SIG-M5 treated with dmso at 0.1 percent for 504 hours (cell line): Measurements from ENCODE around the gene SLC32A1.

Source experiments
- DNase-seq: peaks from one replicate; lab custom pipeline; 2025; ENCODE audit not compliant: unreplicated experiment; lab: John Stamatoyannopoulos, UW

Gene SLC32A1

GRCh38 chr20:38725148-38725901, 1.0 kb downstream of the SLC32A1 start:
- DNase-seq: no peak

- DNase-seq: peak; percentile 8
Observed at GRCh38 chr20:38725931-38726803, 1.9 kb downstream of the SLC32A1 start.

- DNase-seq: no peak
Observed at GRCh38 chr20:38726804-38727606, 2.7 kb downstream of the SLC32A1 start.

GRCh38 chr20:38727607-38728190, 3.4 kb downstream of the SLC32A1 start:
- DNase-seq: no peak

DNA sequence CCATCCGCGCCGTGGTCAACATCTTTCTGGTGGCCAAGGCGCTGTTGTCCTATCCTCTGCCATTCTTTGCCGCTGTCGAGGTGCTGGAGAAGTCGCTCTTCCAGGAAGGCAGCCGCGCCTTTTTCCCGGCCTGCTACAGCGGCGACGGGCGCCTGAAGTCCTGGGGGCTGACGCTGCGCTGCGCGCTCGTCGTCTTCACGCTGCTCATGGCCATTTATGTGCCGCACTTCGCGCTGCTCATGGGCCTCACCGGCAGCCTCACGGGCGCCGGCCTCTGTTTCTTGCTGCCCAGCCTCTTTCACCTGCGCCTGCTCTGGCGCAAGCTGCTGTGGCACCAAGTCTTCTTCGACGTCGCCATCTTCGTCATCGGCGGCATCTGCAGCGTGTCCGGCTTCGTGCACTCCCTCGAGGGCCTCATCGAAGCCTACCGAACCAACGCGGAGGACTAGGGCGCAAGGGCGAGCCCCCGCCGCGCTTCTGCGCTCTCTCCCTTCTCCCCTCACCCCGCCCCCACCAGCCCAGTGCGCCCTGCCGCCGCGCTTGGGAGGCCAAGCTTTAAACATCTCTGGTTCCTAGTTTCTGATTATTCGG, 4.0 kb downstream of the SLC32A1 start:
- DNase-seq: no peak

DNA sequence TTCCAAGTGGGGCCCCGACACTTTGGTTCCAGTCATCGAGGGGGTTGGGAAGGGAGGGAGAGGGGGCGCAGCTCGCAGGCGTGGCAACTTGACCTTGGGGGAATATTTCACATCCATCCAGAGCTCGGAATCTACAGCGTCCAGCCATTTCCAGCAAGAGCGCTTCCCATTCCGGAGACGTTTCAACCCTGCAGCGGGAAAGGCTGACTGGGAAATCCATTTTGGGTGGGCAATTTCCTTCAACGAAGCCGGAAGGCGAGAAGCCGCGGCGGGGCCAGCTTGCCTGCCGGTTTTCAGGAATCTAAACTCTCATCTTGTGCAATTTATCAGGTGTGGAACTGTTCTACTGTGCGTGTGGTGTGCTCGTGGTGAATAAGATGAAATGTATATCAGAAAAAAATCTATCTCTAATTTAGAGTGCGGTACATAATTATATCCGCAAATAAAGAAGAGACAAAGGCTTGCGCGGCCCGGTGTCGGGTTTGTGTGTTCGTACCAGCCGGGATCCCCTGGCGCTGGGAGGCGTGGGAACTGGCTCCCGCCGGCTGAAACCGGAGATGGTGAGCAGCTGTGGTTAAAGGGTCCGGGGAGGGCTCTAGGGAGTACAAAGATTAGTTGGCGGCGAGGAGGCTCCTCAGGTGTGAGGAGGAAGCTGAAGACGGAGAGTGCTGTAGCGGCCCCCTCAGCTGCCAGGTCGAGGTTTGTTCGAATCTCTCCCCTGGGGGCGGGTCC, 4.8 kb downstream of the SLC32A1 start:
- no peak for DNase-seq

DNA sequence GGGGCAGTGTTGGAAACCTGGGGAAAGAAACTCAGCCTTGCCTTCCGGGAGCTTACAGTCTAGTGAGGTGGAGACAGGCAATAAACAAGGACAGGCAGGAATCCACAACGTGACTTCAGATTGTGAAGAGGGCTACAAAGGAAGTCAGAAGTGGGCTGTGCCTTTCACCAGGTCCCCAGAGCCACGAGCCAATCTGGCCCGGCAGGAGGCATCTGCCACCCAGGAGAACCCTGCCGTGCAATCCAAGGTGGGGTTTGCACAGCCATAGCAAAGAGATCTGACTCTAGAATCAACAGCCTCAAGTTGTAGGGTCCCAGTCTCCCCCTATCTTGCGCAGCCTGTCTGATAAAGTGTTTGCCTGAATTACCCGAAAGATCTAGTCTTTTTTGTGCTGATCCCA, 5.5 kb downstream of the SLC32A1 start:
- DNase-seq: no peak

DNA sequence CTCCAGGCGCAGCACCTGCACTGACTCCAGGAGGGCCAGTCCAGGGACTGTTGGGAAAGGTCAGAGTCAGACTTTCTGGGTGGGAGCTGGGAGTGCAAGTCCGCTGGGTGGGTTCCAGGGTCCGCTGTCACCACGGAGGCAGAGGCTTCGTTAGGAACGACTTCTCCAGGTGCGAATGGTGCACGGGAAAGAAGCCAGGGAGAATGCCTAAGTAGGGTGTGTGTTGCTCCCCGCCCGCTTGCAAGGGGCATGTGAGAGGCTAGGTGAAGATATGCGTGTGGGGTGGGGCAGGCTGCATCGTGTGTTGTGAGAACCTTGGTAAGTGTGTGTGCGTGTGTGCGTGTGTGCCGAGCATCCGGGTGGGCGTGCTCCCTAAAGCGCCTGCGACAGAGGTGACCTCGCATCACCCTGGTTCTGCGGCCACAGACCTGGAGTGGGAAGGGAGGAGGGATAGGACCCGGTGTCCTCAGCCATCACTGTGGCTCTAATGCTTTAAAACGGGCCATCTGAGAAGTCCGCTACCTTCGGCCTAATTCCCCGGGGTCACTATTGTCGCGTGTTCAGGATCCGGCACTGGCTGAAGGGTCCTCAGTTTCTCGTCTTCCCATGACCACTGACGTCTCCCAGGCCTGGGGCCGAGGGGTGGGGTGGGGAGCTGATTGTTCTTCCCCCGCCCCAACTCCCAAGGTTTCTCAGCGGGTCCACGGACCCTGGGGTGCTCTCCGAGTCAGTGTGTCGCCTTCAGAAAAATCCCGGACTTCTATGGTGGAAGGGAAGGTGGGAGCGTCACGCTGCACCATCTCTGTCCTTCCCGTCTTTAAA, 6.1 kb downstream of the SLC32A1 start:
- DNase-seq: no peak

GRCh38 chr20:38730989-38731737, 6.9 kb downstream of the SLC32A1 start:
- peak; percentile 41 for DNase-seq

DNA sequence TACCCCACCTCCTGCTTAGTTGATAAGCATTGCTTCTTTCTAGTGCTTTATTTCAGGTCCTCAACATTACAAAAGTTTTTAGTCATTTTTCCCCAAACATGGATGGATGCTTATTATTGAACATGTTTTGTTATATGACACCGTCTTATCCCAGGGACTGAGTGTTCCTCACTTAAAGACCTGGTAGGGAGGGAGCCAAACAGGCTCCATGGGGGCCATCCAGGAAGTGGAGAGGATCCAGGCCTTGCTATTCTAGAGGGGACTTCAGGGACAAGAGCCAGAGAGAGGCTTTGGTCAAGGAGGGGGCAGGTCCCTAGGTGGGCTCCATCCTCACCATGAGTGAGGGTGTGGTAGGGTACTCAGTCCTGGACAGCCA, 7.4 kb downstream of the SLC32A1 start:
- no peak for DNase-seq

DNA sequence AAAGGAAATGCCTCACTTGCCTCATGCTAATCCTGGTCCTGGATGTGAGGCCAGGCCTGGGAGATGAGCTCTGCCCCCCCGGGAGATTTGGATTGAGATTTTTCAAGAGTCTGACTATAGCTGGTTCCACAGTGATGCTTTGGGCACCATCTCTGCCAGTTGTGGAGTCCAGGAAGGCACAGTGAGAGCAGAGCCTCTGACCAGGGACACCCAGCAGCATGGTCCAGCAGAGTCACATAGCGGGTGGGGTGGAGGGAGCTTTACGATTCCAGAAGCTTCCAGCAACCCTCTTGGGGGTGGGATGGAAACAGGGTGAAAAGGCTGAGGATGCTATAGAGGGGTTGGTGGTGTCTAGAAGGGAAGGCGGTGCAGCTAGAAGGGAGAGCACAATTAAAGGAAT, 8.7 kb downstream of the SLC32A1 start:
- DNase-seq: no peak

- DNase-seq: no peak
Observed at GRCh38 chr20:38735172-38735571, 10.9 kb downstream of the SLC32A1 start.

- DNase-seq: no peak
Observed at GRCh38 chr20:38737887-38738286, 13.6 kb downstream of the SLC32A1 start.

GRCh38 chr20:38745757-38746156, 21.5 kb downstream of the SLC32A1 start:
- no peak for DNase-seq

- DNase-seq: no peak
Observed at GRCh38 chr20:38747495-38748096, 23.3 kb downstream of the SLC32A1 start.

DNA sequence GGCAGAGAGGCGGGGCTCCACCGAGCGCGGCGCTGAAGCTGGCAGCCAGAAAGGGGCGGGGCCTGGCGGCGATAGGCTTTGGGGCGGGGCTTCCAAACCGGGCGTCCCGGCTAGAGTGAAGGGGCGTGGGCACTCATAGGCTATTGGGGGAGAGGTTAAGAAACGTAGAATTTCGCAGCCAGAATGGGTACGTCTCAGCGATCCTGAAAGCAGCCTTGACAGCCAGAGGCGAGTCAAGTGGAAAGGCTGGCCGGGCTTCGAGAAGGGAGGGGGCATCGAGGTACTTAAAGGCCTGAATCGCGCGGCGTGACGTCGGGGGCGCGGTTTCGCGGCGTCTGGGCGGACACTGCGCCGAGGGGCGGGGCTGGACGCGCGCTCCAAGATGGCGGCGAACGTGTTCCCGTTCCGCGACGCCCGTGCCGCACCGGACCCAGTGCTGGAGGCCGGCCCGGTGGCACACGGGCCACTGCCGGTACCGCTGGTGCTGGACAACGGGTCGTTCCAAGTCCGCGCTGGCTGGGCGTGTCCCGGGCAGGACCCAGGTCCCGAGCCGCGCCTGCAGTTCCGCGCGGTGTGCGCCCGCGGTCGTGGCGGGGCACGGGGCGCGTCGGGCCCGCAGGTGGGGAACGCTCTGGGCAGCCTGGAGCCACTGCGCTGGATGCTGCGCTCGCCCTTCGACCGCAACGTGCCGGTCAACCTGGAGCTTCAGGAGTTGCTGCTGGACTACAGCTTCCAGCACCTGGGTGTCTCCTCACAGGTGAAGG, 24.0 kb downstream of the SLC32A1 start, which contains the start of gene ACTR5:
ACTR5 (plus strand) TSS at position 364 of the 764 bp plus-strand sequence; CDS start at position 383, 19 bp downstream.
- DNase-seq: peak; percentile 91

- no peak for DNase-seq
Observed at GRCh38 chr20:38748861-38749149, 24.5 kb downstream of the SLC32A1 start.
